A549 (cell line): ENCODE measurements around the gene STRADA.

Experiments used
- CBX2 ChIP-seq: fragments of 200-600 bp; sonication (generic); IDR thresholded peaks from 2 replicates; pipeline ENCODE4 v1.6.1; 2016; ENCODE audit warnings: low read depth, mild to moderate bottlenecking, borderline replicate concordance
- EP300 ChIP-seq, 2 experiments: fragments of >200 bp; sonication (Bioruptor Twin); formaldehyde crosslinking; IDR thresholded peaks; 2 replicates in 1 of 2; 3 replicates in 1 of 2; pipeline ENCODE4 v1.6.1; 2016 to 2017
- HOXB5 ChIP-seq: fragments of 250-450 bp; sonication (Bioruptor Pico); IDR thresholded peaks from 2 replicates; pipeline ENCODE4 v1.5.0; 2020; ENCODE audit warnings: mild to moderate bottlenecking, moderate library complexity
- REST ChIP-seq: fragments of 200-600 bp; sonication (generic); IDR thresholded peaks from 2 replicates; pipeline ENCODE4 v1.6.1; 2016; ENCODE audit warnings: antibody characterized with exemption, mild to moderate bottlenecking, moderate library complexity
- TF ChIP-seq, protein P1 (sequence below): fragments of >200 bp; sonication (Bioruptor Twin); formaldehyde crosslinking; IDR thresholded peaks from 3 replicates; pipeline ENCODE4 v1.5.1; 2016

DNA sequence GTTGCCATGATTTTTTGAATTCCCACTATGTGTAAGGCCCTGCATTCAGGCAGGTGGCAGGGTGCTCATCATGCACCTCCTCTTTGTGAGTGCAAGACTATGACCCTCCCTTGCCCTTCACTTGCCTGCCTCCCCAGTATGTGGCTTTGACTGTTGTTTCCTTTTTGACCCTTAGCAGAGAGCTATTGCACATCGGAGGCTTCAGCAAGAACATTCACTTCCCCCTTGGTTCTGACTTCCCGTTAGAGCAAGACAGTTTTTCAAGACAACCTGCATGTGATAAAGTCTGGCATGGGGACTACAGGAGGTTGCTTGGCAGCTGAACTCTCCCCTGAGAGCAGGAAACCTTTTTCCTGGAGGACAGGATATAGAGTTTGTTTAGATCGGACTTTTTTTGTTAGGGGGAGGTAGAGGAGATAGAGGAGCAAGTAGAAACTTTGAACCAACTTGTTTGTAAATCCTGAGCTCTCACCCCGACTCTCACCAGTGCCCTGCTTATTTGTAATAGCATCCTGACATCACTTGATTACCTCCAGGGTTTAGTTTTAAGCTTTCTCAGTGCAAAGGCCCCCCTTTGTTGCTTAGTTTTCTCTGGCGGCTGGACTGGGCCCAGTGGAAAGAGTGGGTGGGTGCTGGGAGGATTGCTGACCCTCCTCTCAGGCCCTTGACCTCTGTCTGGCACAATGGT, 75.9 kb downstream of the STRADA start:
- TF ChIP-seq, protein P1, sequence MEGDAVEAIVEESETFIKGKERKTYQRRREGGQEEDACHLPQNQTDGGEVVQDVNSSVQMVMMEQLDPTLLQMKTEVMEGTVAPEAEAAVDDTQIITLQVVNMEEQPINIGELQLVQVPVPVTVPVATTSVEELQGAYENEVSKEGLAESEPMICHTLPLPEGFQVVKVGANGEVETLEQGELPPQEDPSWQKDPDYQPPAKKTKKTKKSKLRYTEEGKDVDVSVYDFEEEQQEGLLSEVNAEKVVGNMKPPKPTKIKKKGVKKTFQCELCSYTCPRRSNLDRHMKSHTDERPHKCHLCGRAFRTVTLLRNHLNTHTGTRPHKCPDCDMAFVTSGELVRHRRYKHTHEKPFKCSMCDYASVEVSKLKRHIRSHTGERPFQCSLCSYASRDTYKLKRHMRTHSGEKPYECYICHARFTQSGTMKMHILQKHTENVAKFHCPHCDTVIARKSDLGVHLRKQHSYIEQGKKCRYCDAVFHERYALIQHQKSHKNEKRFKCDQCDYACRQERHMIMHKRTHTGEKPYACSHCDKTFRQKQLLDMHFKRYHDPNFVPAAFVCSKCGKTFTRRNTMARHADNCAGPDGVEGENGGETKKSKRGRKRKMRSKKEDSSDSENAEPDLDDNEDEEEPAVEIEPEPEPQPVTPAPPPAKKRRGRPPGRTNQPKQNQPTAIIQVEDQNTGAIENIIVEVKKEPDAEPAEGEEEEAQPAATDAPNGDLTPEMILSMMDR = no peak
- no peak for TF ChIP-seq EP300 (IDR thresholded peaks at IDR 0.05)
- no peak for TF ChIP-seq REST
- no peak for TF ChIP-seq CBX2
- TF ChIP-seq HOXB5 = no peak
